Measurements from ENCODE around the gene KRTAP10-4. TPM values are rescaled to one million over a fixed set of nuclear protein-coding genes. Genes with fewer than 3 reads are reported as not detected.
A peak's percentile ranks its signal among the peaks of the same experiment; 100 is the strongest.

Gene KRTAP10-4
- total RNA-seq, 2 experiments from 2014 or later = not detected

DNA sequence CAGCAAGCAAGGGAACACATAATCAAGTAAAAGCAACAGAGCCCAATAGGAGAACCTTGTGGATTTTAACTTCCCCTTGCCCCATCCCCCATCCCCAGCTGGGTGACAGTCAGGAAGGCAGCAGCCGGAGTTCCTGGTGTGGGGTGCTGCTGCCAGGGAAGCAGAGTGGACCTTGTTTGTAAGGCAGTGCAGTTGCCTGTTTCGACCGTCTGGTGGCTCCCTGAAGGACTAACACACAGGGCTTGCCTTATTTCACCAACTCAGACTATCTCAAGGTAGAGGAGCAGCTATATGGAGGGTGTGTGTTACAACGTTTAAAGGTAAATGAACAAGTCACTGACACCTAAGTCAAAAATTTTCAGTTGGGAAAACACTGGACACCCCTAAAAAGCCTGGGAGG lies 45.0 kb downstream of the KRTAP10-4 start:
- POLR2A ChIA-PET = no interaction called here
- Mint-ChIP-seq H3K27ac (peak overlapping the region; percentile 93), H3K4me3 (peak overlapping the region; percentile 37), H3K9me3 (peaks cover 47% of the 10 kb centered on the region), H3K4me1 (peaks cover 30% of the 10 kb centered on the region), H3K36me3 (ENCODE audit: low read depth) (peaks cover 32% of the 10 kb centered on the region), H3K27me3 (peaks cover 2% of the 10 kb centered on the region)
- DNase-seq = no peak
- CTCF ChIA-PET = interaction anchor here (1.1 to 1.2 kb wide), 2 partner anchors 37 to 58 kb away, joined by 3 to 4 read pairs; no protein-coding TSS in a partner anchor

GRCh38 chr21:44618909-44619308 lies 45.4 kb downstream of the KRTAP10-4 start:
- H3K9me3 Mint-ChIP-seq = peaks cover 51% of the 10 kb centered on the region
- peaks cover 30% of the 10 kb centered on the region for H3K4me1 Mint-ChIP-seq
- peaks cover 35% of the 10 kb centered on the region for H3K36me3 Mint-ChIP-seq (ENCODE audit: low read depth)
- H3K27ac Mint-ChIP-seq = peak overlapping the region; percentile 93
- ChIA-PET POLR2A (no interaction called here), CTCF (interaction anchor here (0.5 to 1.2 kb wide), 3 partner anchors 24 to 57 kb away, joined by 3 to 4 read pairs (median 3); no protein-coding TSS in a partner anchor)
- DNase-seq = peak; percentile 72
- peaks cover 6% of the 10 kb centered on the region for H3K27me3 Mint-ChIP-seq
- peak overlapping the region; percentile 37 for H3K4me3 Mint-ChIP-seq

DNA sequence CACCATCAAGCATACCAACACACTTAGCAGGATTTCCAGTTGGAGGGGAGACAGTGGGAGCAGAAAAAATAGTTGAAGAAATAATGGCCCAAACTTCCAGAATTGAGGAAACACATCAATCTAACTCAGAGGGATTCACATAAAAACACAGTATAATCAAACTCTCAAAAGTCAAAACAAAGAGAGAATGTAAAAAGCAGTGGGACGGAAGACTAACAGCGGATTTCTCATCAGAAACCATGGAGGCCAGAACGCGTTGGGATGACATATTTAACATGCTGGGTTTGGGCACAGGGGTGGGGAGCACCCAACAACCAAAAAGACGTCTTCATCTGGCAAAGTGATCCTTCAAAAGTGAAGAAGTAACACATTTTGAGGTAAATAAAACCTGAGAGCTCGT lies 46.4 kb downstream of the KRTAP10-4 start:
- H3K36me3 Mint-ChIP-seq (ENCODE audit: low read depth) = peaks cover 41% of the 10 kb centered on the region
- H3K27ac Mint-ChIP-seq = no peak overlapping the region
- ChIA-PET POLR2A (no interaction called here), CTCF (interaction anchor here (1.2 kb wide), 1 partner anchor 56 kb away, joined by 3 read pairs; no protein-coding TSS in a partner anchor)
- H3K4me3 Mint-ChIP-seq = no peak overlapping the region
- H3K9me3 Mint-ChIP-seq = peaks cover 61% of the 10 kb centered on the region
- no peak for DNase-seq
- H3K4me1 Mint-ChIP-seq = peaks cover 30% of the 10 kb centered on the region
- peaks cover 11% of the 10 kb centered on the region for H3K27me3 Mint-ChIP-seq

DNA sequence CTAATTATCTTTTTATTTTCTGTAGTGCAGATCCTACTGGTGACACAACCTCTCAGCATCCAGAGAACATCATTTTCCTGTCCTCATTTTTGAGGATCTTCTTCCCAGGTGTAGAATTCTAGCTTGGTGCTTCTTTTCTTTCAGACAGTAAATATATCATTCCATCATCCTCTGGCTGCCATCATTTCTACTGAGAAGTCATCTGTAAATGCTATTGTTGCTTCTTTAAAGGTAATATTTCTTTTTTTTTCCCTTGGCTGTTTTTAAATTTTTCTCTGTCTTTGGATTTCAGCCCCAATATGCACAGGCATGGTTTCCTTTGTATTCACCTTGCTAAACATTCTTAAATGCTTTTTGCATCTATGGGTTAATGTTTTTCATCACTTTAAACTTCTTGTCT lies 50.0 kb downstream of the KRTAP10-4 start:
- ChIA-PET POLR2A (no interaction called here), CTCF (no interaction called here)
- Mint-ChIP-seq H3K4me3 (no peak overlapping the region), H3K27ac (no peak overlapping the region), H3K4me1 (peaks cover 16% of the 10 kb centered on the region), H3K9me3 (peaks cover 55% of the 10 kb centered on the region), H3K36me3 (ENCODE audit: low read depth) (peaks cover 35% of the 10 kb centered on the region), H3K27me3 (peaks cover 11% of the 10 kb centered on the region)
- DNase-seq = no peak

Other genes starting within 250 kb of the KRTAP10-4 start
- 10 to 100 TPM; 11.6 to 16.0 TPM for gene CFAP410, start 234.3 kb upstream of the KRTAP10-4 start, total RNA-seq
- gene TRPM2, start 220.1 kb upstream of the KRTAP10-4 start, total RNA-seq = 10 to 100 TPM; 13.9 to 15.2 TPM
- 1 to 10 TPM; 5.0 to 5.1 TPM for gene LRRC3, start 118.2 kb upstream of the KRTAP10-4 start, total RNA-seq
- gene KRTAP10-1, start 33.5 kb upstream of the KRTAP10-4 start, total RNA-seq = not detected
- gene KRTAP10-2, start 22.2 kb upstream of the KRTAP10-4 start, total RNA-seq = not detected
- not detected for gene KRTAP10-3, start 14.9 kb upstream of the KRTAP10-4 start, total RNA-seq
- gene KRTAP10-5, start 6.9 kb downstream of the KRTAP10-4 start, total RNA-seq = not detected
- gene KRTAP10-6, start 18.8 kb downstream of the KRTAP10-4 start, total RNA-seq = not detected
- not detected for gene KRTAP10-7, start 26.9 kb downstream of the KRTAP10-4 start, total RNA-seq
- gene KRTAP10-8, start 38.4 kb downstream of the KRTAP10-4 start, total RNA-seq = not detected
- gene KRTAP10-9, start 53.4 kb downstream of the KRTAP10-4 start, total RNA-seq = not detected
- gene KRTAP10-10, start 63.6 kb downstream of the KRTAP10-4 start, total RNA-seq = not detected
- not detected for gene KRTAP10-11, start 72.7 kb downstream of the KRTAP10-4 start, total RNA-seq
- not detected for gene KRTAP12-4, start 80.9 kb downstream of the KRTAP10-4 start, total RNA-seq
- gene KRTAP12-3, start 84.2 kb downstream of the KRTAP10-4 start, total RNA-seq = not detected
- gene KRTAP12-2, start 93.2 kb downstream of the KRTAP10-4 start, total RNA-seq = not detected
- not detected for gene KRTAP12-1, start 108.4 kb downstream of the KRTAP10-4 start, total RNA-seq
- gene KRTAP10-12, start 123.4 kb downstream of the KRTAP10-4 start, total RNA-seq = not detected
- gene TSPEAR, start 137.8 kb downstream of the KRTAP10-4 start, total RNA-seq = not detected
- gene UBE2G2, start 228.1 kb downstream of the KRTAP10-4 start, total RNA-seq = 100 to 1,000 TPM in 1 of 2 experiments, 10 to 100 TPM in 1; 95.8 to 103 TPM
- gene SUMO3, start 244.3 kb downstream of the KRTAP10-4 start, total RNA-seq = 10 to 100 TPM; 91.1 to 97.9 TPM